Stimulated activated CD8-positive, alpha-beta memory T cell treated with anti-CD3 and anti-CD28 coated beads, Interleukin-4, amount 100 ng/mL, for 48 hours (primary cell): Measurements from ENCODE around the gene GNG13.
"Not testable (repeated sequence)": the region's sequence is repeated elsewhere in the genome, so short reads cannot be mapped to it uniquely, and the experiment has no call there.

Source experiments
- DNase-seq: peaks from one replicate; pipeline ENCODE4 v3.0.0-alpha.2; 2020

The GNG13 gene

DNA sequence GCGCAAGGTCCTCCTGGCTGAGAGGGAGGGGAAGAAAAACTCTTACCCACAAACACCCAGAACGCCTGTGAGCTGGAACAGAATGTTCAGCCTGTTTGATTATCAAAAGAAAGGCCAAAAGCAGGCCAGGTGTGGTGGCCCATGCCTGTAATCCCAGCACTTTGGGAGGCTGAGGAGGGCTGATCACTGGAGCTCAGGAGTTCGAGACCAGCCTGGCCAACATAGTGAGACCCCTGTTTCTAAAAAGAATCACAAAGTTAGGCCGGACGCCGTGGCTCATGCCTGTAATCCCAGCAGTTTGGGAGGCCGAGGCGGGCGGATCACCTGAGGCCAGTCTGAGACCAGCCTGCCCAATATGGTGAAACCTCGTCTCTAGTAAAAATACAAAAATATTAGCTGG lies 24.2 kb downstream of the GNG13 start:
- not testable (repeated sequence) for DNase-seq

DNA sequence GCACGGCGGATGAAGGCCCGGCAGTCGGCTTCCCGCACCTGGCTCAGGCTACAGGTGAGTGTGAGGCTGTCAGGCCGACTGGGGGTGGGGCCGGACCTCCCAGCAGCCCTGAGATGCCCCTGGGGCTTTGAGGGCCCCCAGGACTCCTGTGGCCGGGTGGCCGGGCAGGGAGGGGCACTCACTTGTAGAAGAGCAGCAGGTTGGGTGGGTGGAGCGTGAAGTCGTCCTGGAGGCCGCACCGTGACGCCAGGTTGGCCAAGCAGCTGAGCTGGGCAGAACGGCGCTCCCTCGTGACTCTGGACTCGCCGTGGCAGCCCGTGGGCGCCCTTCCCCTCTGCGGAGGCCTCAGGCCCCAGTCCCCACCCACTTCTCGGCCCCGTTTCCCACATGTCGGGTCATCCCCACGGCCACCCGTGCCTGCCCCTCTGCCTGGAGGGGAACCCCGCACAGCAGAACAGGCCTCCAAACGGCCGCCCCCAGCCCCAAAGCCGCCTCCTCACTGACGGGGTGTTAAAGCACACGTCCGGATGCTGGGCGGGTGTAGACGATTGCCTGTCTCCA lies 25.2 kb downstream of the GNG13 start:
- DNase-seq = no peak

DNA sequence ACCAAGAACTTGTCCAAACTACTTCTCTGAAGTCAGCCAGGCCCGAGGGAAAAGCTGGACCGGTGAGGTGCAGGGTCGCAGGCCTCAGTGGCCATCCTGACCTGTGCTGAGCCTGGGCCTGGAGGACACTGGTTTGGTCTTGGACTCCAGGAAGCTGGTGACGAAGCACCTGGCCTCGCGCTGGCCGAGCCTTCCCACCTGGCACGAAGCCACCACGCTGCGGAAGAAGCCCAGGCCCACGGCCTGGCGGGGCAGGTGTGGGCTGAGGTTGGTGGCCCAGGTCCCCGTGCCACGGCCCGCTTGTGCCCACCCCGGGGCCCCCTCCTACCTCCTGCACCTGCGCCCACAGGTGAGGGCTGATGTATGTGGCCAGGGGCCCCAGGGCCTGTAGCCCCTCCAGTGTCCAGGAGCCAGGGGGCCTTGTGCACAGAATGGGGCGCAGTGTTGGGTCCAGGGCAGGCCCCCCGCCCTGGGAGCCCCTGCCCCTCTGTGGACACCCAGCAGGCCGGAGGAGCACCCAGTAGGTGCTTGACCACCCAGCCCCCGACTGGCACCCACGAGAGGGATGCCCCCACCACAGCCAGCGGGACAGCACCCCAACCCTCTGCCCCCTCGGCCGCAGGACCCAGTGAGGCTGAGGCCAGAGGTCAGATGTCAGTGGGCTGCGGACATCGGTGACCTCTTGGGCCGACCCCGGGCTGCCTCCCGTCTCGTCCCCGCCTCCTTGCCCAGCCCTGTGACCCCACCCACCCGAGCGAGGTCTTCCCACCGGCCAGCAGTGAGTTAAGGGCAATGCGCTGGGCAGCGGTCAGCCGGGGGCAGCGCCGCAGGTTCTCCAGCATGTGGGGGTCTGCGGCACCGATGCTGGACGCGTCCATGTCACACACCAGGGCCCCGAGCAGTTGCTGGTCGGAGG lies 26.2 kb downstream of the GNG13 start:
- no peak for DNase-seq

DNA sequence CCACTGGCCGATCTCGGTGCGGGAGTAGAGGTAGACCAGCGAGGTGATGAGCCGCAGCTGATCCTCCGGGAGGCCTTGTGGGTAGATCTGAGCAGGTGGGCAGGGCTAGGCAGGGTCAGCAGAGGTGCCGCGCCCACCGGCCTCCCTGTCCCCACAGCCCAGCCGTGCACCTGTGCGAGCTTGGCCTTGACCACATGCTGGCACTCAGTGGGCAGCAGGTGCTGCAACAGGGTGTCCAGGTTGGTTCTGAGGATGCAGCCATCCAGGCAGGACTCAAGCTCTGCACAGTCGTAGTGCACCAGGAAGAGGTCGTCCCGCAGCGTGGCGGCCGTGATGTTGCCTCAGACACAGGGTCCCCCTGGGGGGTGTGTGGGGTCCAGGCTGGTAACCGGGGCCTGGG lies 27.6 kb downstream of the GNG13 start:
- no peak for DNase-seq

DNA sequence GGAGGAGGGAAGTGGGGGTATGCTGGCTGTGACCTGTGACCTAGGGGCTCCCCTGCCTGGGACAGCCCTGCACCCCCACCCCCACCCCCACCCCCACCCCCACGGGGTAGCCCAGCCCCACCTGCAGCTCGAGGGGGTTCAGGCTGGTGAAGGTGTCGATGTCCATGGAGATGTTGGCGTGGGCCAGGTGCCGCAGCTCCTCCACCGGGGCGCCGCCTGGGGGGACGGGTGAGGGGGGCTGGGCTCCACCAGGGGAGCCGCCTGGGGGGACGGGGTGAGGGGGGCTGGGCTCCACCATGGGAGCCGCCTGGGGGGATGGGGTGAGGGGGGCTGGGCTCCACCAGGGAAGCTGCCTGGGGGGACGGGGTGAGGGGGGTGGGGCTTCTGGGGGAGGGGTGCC lies 30.1 kb downstream of the GNG13 start:
- DNase-seq = no peak

DNA sequence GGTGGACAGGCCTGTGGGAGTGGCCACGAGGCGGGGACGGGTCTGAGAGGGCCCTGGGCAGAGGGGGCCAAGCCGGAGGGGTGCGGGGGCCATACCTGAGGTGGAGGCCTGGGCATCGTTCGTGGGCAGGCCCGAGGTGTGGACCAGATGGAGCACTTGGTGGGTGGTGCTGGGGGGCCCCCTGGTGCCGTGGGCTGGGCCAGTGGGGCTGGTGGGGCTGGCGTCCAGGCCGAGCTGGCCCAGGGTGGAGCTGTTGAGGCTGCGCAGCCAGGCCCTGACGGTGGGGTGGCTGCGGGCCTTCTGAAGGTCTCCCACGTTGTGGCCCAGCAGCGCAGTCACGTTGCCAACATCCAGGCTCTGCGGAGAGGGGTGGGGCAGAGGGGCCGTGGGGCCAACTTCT lies 30.6 kb downstream of the GNG13 start:
- DNase-seq = no peak

DNA sequence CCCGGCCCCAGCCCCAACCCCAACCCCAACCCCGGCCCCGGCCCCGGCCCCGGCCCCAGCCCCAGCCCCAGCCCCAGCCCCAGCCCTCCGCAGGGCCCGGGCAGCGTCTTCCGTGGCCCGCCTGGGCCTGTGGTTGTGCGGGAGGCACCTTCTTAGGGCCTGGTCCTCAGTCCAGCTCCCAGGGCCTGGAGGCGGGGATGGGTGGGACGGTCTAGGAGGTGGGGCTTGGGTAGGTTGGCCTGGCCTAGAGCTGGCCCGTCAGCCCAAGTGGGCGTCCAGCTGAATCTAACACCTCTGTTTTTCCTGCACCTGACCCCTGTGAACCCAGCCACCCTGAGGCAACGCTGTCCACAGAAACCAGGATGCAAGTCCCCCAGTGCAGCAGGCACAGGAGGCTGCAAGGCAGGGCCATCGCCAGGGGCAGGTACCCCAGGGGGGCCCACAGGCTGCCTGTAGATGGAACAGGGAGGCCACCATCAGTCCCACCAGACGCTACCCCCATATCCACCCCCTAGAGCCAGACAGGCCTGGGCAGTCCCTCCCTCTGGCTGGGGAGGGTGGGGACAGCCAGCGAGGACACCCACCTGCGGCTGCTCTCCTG lies 31.2 kb downstream of the GNG13 start:
- no peak for DNase-seq

DNA sequence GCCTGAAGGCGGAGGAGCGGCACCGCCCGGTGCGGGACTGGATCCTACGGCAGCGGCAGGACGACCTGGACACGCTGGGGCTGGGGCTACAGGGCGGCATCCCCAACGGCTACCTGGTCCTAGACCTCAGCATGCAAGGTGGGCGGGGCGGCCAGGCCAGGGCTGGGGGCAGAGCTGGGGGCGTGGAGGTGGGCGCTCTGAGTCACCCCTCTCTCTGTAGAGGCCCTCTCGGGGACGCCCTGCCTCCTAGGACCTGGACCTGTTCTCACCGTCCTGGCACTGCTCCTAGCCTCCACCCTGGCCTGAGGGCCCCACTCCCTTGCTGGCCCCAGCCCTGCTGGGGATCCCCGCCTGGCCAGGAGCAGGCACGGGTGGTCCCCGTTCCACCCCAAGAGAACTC lies 32.1 kb downstream of the GNG13 start:
- no peak for DNase-seq

DNA sequence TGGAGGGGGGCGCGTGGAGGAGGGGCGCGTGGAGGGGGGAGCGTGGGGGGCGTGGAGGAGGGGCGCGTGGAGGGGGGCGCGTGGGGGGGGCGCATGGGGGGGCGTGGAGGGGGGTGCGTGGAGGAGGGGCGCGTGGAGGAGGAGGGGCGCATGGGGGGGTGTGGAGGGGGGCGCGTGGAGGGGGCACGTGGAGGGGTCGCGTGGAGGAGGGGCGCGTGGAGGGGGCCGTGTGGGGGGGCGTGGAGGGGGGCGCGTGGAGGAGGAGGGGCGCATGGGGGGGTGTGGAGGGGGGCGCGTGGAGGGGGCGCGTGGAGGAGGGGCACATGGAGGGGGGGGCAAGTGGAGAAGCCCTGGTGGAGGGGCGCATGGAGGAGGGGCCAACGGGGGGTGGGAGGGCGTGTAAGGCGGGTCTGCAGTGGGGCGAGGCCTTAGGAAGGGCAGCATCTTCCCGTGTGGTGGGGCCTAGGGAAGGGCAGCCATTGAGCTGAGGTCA lies 32.7 kb downstream of the GNG13 start:
- no peak for DNase-seq

DNA sequence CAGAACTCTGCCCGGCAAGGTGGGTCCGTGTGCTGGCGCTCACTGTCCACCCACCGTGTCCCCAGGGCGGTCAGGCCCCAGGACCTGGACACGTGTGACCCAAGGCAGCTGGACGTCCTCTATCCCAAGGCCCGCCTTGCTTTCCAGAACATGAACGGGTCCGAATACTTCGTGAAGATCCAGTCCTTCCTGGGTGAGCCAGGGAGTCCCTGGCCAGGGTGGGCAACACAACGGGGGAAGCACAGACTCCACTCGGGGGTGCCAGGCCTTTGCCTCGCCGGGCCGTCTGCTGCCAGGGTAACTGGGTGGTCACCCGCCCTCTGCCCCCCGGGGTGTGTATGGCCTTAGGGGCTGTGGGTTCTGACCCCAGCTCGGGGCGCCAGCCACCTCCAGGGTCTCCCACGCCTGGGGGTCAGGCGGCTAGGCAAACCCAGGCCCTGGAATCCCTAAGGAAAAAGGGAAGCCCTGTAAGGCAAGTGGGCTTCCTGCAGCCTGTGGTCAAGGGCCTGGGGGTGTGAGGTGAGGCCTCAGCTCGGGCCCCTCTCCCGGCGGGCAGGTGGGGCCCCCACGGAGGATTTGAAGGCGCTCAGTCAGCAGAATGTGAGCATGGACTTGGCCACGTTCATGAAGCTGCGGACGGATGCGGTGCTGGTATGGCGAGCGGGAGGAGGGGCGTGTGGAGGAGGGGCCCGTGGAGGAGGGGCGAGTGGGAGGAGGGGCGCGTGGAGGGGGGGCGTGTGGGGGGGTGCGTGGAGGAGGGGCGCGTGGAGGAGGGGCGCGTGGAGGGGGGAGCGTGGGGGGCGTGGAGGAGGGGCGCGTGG lies 33.5 kb downstream of the GNG13 start:
- no peak for DNase-seq

DNA sequence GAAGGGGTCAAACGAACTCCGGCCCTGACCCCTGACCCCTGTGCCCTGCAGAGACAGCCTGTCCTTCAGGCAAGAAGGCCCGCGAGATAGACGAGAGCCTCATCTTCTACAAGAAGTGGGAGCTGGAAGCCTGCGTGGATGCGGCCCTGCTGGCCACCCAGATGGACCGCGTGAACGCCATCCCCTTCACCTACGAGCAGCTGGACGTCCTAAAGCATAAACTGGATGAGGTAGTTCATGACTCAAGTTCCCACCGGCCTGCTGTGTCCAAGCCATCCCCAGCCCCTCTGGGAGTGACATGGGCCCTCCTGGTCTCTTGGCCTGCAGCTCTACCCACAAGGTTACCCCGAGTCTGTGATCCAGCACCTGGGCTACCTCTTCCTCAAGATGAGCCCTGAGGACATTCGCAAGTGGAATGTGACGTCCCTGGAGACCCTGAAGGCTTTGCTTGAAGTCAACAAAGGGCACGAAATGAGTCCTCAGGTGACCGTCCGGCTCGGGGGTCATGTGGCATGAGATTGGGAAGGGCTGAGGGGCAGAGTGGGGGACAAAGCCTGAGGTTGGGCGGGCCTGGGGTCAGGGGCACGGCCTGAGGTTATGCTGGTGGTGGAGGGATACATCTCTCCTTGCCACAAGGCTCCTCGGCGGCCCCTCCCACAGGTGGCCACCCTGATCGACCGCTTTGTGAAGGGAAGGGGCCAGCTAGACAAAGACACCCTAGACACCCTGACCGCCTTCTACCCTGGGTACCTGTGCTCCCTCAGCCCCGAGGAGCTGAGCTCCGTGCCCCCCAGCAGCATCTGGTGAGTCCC lies 34.3 kb downstream of the GNG13 start:
- DNase-seq = no peak

DNA sequence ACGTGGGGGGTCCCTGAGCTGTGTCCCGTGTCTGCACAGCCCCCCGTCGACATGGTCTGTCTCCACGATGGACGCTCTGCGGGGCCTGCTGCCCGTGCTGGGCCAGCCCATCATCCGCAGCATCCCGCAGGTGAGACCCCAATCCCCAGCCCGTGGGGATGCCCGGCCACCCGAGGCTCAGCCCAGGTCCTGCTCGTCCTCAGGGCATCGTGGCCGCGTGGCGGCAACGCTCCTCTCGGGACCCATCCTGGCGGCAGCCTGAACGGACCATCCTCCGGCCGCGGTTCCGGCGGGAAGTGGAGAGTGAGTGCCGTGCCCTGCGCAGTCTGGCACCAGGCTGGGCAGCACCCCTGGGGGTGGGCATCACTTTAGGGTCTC lies 35.1 kb downstream of the GNG13 start:
- DNase-seq = no peak

DNA sequence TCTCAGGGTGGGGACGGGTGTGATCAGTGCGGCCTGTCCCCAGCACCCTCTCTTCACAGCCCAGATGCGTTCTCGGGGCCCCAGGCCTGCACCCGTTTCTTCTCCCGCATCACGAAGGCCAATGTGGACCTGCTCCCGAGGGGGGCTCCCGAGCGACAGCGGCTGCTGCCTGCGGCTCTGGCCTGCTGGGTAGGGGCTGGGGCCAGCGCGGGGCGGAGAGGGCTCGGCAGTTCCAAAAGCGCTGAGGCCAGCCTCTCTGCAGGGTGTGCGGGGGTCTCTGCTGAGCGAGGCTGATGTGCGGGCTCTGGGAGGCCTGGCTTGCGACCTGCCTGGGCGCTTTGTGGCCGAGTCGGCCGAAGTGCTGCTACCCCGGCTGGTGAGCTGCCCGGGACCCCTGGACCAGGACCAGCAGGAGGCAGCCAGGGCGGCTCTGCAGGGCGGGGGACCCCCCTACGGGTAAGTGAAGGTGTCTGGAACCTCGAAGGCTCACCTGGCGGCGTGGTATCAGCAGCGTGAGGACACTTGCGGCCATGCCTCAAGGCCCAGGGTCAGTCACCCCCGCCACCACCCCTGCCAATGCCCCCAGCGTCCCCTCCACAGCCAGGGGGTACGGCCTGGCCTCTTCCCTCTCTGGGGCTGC lies 35.6 kb downstream of the GNG13 start:
- DNase-seq = no peak

DNA sequence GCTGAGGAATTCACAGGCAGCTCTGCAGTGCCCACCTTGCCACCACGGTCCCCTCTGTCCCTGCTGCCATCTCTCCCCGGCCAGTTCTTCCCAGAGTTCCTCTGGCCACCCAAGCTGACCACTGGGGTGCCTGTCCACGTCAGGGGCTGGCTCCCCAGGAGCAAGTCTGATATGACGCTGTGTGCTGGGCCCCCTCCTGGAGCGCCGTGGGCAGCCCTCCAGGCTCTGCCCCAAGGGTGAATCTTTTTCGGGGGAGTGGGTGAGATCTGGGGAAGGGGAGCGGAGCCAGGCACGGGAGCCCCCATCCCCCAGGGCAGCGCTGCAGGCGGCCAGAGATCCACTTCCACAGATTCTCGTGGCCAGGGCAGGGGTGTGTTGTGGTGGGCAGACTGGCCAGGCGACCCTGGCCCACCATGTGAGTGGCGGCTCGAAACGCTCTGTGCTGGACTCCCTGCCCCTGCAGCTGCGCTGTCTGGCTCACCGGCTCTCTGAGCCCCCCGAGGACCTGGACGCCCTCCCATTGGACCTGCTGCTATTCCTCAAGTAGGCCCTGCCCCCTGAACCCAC lies 36.3 kb downstream of the GNG13 start:
- DNase-seq = no peak

DNA sequence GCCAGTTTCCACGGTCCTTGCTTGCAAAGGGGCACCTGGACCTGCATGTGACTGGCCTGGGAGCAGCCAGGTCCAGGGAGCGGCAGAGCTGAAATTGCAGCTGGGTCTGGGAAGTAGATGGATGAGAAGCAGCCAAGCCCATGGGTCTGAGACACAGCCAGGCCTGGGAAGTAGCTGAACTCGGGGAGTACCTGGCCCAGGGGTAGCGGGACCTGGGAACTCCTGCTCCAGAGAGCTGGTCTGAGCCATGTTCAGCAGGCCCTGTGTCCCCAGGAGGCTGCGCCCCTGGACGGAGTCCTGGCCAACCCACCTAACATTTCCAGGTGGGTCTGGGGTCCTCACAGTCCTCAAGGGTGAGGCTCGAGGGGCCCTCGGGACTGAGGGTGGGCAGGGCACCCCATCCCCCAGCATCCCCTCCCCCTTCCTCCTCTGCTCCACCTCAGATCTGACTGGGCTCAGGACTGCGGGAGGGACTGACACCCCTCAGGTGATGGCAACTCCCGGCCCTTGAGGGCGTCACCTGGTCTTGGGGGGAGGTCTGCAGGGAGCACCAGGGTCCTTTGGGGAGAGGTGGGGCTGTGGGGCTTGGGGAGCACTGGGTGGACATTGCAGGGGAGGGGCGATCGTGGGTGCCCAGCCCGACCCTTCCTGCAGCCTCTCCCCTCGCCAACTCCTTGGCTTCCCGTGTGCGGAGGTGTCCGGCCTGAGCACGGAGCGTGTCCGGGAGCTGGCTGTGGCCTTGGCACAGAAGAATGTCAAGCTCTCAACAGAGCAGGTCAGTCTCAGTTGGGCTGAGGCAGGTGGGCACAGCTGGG lies 37.0 kb downstream of the GNG13 start:
- DNase-seq = no peak

DNA sequence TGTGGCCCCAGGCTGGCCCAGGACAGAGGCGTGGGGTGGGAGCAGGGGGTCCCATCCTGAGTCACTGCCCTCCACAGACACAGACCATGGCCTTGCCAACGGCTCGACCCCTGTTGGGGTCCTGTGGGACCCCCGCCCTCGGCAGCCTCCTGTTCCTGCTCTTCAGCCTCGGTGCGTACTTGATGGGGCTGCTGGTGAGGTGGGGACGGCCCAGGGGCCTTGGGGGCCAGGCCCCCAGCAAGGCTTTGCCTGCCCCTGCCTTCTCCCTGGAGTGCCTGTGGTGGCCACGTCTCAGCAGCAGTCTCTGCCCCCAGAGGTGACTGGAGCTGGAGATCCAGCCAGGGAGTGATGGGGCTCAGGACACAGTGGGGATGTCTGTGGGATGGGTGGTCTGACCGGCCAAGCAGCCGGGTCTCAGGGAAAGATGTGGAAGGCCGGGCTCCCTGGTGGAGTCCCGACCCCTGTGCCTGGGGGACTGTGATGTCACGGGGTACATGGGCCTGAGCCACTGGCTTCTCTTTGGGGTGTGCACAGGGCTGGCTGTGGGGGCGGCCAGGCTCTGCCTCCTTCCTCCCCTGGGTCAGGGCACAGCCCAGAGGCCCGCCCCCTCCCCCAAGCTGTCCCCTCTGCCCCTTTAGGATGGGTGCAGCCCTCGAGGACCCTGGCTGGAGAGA lies 37.8 kb downstream of the GNG13 start:
- no peak for DNase-seq

DNA sequence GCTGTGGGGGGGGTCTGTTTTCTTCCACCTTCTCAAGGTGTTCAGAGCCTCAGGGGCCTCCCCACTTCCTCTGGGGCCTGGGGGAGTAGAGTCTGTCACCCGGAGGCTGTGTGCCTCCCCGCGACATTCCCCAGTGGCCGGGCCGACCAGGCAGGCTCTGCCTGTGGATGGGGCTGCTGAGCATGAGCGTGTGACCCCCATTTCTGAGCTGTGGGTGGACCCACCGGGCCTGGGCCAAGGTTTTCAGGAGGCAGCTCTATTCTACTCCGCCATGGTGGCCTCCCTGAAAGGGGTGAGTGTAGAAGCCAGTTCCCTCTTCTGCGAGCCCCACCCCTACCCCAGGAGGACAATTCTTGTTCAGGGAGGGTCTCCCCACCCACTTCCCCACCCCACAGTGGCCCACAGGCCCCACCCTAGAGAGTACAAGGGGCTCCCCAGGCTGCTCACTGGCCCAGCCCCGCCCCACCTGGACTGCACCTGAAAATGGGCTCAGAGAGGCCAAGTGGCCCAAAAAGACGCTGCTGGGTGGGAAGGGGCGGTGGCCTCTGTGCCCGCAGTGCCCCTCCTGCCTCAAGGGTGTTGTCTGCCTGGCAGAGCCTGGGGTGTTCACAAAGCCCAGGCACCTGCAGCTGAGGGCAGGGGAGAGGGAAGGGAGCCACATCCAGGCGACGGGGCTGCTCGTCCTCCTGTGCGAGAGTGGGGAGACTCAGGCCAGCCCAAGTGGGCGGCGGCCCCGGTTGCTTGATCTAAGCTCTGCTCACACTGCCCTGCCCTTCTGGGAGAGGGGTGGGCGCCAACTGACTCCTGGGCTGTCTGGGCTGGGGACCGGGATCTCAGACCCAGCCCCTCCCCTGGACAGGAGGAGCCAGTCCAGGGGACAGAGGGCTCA lies 38.7 kb downstream of the GNG13 start:
- no peak for DNase-seq

DNA sequence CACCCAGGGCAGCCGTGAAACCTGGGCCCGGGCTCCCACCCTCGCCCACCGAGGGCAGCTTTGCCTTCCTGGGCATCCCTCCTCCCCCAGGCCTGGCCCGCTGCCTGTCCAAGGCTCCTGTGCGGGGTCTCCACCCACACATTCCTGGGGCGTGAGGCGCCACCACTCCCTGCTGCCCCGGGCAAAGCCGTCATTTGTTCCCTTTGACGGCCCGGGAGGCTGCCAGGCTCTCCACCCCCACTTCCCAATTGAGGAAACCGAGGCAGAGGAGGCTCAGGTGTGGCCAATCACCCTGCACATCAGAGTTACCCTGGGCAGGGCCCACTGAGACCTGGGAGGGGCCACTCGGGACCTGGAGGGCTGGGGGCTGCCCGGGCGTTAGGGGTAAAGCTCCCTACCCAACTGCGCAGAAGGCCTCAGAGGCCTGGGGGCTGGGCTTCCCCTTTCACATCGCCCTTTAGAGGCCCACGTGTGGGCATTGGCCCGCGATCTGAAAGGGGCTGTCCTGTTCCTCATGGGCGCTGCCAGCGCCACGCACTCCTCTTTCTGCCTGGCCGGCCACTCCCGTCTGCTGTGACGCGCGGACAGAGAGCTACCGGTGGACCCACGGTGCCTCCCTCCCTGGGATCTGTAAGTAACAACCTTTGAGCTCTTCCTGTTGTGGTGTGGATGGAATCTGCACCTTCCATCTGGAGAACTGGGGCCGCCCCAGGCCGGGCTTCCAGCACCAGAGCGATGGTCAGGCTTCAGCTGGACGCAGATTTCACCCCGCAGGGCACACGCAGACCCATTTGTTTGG lies 39.8 kb downstream of the GNG13 start, which contains the start of gene MSLN:
Gene MSLN, plus strand, starts transcription at position 190 of the 799 bp plus-strand sequence. CDS start 1,947 bp downstream, outside the sequence.
- no peak for DNase-seq
